Esophagus muscularis mucosa (tissue), 4 donors: Measurements from ENCODE around the gene NOL6.

Experiments used
- EP300 ChIP-seq: sonication (generic); formaldehyde crosslinking; IDR thresholded peaks from one replicate; pipeline ENCODE4 v1.6.1; 2017; ENCODE audit warnings: antibody characterized with exemption
- POLR2A ChIP-seq: fragments of 450-650 bp; IDR thresholded peaks from one replicate; pipeline ENCODE4 v1.6.1; 2017; ENCODE audit warnings: antibody characterized with exemption, moderate library complexity, mild to moderate bottlenecking, low read depth
- POLR2AphosphoS5 ChIP-seq, 2 donors: sonication (generic); formaldehyde crosslinking; IDR thresholded peaks; one replicate each; pipeline ENCODE4 v1.6.1; 2017; ENCODE audit warnings: antibody characterized with exemption in 2 of 2
- TF ChIP-seq, protein P1 (sequence below), 3 experiments: fragments of 200-600 bp in 2 of 3; fragments of 450-650 bp in 1 of 3; sonication (generic) in 2 of 3; IDR thresholded peaks; one replicate each; pipeline ENCODE4 v1.5.1; 2017 to 2019; ENCODE audit warnings: antibody characterized with exemption in 3 of 3, mild to moderate bottlenecking in 2 of 3, moderate library complexity in 1 of 3

DNA sequence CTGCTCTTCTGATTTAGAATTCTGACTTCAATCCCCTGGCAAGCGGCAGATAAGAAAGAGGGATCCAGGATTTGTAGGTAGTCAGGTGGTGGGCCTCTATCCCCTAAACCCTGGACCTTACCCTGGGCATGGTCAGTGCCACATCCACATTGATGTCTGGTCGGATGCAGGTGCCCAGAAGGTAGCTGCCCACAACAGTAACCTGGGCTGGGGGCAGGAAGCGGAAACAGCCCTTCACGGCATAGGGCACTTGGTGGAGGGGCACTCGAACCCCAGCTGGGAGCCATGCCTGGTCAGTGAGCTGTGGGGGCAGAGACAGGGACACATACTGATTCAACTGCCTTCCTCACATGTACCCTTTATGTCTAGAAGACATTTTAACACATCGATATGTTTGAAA, 3.8 kb downstream of the NOL6 start:
- TF ChIP-seq, protein P1, sequence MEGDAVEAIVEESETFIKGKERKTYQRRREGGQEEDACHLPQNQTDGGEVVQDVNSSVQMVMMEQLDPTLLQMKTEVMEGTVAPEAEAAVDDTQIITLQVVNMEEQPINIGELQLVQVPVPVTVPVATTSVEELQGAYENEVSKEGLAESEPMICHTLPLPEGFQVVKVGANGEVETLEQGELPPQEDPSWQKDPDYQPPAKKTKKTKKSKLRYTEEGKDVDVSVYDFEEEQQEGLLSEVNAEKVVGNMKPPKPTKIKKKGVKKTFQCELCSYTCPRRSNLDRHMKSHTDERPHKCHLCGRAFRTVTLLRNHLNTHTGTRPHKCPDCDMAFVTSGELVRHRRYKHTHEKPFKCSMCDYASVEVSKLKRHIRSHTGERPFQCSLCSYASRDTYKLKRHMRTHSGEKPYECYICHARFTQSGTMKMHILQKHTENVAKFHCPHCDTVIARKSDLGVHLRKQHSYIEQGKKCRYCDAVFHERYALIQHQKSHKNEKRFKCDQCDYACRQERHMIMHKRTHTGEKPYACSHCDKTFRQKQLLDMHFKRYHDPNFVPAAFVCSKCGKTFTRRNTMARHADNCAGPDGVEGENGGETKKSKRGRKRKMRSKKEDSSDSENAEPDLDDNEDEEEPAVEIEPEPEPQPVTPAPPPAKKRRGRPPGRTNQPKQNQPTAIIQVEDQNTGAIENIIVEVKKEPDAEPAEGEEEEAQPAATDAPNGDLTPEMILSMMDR (IDR thresholded peaks at IDR 0.05): no peak
- no peak for TF ChIP-seq EP300
- TF ChIP-seq POLR2A: no peak
- no peak for TF ChIP-seq POLR2AphosphoS5 (IDR thresholded peaks at IDR 0.05)
